M059J (cell line): ENCODE measurements around the gene ABCG1. TPM values are rescaled to one million over a fixed set of nuclear protein-coding genes. Genes with fewer than 3 reads are reported as not detected.
A peak's percentile ranks its signal among the peaks of the same experiment; 100 is the strongest.

ENCODE experiments used
- DNase-seq: peaks from one replicate; pipeline ENCODE4 v3.0.0-alpha.2; 2012; ENCODE audit warnings: low read depth
- total RNA-seq: library from RNA; depleted of rRNA; stranded (reverse); fragments of >200 nt; shearing (Covaris generic); gene quantifications from 2 replicates; pipeline ENCODE4 v1.2.3, GENCODE V29; 2014

ABCG1 gene
- total RNA-seq, 1 experiment from 2014 or later: not detected

- DNase-seq: no peak
Observed at GRCh38 chr21:42306366-42307035, 87.6 kb downstream of the ABCG1 start.

- no peak for DNase-seq
Observed at GRCh38 chr21:42307106-42307505, 88.2 kb downstream of the ABCG1 start.

GRCh38 chr21:42308161-42308913, 89.4 kb downstream of the ABCG1 start:
- no peak for DNase-seq

DNA sequence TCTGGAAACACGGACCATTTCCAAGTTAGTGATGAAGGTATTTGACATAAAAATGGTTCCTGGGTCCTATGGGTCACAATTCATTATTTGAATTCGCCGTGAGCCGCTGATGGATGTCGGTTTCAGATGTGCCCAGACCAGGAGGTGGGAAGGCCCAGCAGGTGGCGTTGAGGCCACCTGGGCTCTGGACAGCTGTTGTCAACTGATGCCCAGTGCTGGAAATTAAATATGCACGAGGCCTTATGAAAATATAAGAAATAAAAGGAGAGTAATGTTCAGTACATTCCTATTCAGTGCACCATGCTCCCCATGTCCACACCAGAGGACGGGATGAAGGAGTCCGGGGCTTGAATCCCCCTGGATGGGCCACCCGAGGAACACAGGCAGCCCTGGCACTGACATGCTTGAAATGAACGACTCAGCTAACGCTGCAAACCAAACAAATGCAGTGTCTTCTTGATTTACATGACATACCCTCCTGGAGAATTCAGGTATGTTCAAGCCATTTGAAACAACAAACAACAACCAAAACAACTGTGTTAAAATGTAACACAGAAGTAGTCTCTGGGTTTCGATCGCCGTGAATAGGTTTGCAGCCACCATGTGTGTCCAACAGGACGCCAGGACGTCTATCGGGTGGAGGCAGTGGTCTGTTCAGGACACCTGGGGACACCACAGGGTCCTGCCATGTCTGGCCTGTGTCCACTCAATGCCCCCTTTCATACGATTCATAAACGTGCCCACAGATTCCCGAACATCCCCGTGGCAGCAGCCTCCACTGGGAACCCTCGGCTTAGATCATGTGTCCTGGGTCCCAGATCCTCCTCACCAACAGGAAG, 90.2 kb downstream of the ABCG1 start:
- no peak for DNase-seq

- DNase-seq: peak; percentile 22
Observed at GRCh38 chr21:42309753-42310213, 90.8 kb downstream of the ABCG1 start.

DNA sequence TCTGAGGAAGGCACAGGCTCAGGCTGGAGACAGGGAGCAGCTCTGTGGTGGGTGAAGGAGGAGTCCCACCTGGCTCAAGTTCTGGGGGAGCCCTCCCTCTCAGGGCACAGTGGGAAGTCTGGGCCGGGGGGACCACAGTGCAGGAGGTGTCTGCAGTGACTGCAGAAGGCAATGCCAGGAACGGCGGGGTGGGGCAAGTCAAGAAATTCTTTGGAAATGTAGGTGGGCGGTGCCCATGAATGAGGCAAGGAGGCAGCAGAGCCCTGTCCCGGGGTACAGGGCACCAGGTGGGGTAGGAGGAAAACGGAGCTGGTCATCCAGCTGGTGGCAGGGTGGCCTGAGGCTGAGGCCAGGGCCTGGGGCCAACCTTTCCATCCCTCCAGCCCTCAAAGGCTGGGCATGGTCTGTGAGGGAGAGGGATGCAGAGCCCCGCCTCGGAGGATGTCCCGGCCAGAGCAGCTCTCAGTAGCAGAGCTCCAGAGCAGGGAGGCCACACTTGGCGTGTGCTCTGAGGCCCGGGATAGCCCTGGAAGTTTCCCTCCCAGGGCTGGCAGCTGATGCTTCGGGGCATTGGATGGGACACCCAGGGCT, 91.6 kb downstream of the ABCG1 start:
- DNase-seq: no peak

DNA sequence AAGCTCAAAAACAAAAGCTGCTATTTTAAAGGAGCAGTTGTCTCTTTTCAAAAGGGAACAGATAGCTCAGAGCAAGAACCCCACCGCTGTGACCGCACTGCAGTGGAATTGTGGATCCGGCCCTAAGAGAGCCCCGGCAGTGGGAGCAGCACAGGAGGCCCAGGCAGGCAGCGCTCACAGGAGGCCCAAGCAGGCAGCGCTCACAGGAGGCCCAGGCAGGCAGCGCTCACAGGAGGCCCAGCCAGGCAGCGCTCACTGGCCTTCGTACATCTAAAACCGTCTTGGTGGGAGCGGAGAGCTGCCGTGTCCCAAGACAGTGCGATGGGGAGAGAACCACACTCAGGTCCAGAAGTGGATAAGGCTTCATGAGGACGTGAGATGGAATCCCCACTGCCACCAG, 92.2 kb downstream of the ABCG1 start:
- no peak for DNase-seq

DNA sequence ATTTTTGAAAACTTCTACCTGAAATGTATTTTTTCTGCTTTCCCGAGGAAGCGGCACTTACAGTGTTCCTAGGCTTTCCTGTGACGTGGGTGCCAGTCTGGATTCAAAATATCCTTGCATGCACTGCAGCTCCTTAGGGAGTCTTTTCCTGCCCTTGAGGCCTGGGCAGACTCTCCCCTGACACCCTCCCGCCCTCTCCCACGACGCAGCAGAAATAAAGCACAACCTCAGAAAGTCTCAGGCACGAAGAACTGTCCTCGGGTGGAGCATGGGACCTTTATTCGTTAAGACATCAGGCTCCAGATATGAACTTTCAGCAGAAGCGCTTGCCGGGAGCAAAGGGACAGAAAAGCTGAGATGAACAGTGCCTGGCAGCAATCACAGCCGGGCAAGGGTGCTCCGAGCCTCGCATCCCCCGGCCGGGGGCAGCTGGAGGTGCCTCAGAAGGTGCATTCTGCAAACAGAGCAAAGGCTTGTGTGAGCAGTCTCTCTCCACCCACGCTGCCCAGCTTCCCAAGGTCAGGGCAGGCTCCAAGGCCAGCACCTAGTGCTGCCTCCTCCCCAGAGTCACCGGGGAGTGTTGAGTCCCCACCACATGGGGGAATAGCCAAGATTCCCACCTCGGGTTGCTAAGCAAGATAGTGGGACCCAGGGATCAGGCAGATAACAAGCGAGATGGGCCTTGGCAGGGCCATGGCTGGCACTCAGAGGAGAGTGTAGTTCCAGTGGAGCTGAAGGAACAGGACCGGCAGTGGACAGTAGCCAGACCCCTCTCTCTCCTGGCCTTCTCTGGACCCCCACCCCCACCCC, 93.1 kb downstream of the ABCG1 start:
- no peak for DNase-seq

DNA sequence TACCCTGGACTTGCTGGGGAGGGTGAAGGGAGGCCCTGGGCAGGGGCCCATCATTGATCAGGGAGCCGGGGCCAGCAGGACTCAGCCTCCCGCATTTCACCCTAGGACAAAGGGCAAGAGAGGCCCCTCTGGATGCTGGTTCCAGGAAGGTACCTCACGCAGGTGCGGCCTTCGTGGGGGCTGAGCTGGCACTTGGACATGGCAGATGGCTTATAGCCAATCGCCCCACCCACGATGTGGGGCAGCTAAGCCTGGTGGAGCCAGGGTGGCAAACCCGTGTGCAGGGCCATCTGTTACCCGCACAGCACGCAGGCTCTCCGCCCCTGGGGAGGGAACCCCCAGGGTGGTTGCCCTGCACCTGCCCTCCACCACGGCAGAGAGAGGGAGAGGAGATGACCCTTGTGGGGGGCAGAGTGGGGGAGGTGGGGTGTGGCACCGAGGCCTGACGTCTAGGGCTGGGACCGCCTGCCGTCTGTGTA, 93.7 kb downstream of the ABCG1 start:
- no peak for DNase-seq

GRCh38 chr21:42313501-42313969, 94.6 kb downstream of the ABCG1 start:
- DNase-seq: no peak

- no peak for DNase-seq
Observed at GRCh38 chr21:42314616-42315295, 95.8 kb downstream of the ABCG1 start.

DNA sequence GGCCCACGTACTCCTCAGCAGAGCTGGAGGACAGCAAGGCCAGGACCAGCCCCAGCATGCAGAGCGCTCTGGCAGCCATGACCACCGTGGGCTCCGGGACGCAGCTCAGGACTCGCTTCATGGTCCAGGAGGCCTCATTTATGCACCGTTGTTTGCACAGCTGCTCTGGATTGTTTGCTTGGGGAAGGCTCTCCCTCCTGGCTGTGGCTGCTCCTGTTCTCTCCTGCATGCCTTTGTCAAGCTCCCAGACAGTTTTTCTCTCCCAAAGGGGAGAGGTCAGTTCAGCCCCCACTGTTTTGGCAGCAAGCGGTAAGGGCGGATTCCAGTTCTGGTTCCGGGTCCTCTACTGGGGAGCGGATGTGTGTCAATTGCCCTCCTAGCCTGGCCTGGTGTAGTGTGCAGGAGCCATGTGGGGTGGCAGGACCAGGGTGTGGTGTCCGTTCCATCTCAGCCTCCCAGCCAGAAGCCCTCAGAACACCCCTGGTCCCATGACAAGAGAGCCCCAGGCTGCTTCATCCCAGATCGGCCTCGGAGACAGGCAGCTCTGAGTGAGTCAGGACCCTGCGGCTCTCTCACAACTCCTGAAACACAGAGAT, 96.5 kb downstream of the ABCG1 start, which contains the start of gene TFF3:
Gene TFF3, minus strand, starts transcription at position 114 of the 596 bp plus-strand sequence. Its CDS starts 35 bp downstream, at position 79.
- peak; percentile 15 for DNase-seq

GRCh38 chr21:42316891-42317290, 98.0 kb downstream of the ABCG1 start:
- no peak for DNase-seq

- DNase-seq: no peak
Observed at GRCh38 chr21:42317341-42317741, 98.4 kb downstream of the ABCG1 start.

DNA sequence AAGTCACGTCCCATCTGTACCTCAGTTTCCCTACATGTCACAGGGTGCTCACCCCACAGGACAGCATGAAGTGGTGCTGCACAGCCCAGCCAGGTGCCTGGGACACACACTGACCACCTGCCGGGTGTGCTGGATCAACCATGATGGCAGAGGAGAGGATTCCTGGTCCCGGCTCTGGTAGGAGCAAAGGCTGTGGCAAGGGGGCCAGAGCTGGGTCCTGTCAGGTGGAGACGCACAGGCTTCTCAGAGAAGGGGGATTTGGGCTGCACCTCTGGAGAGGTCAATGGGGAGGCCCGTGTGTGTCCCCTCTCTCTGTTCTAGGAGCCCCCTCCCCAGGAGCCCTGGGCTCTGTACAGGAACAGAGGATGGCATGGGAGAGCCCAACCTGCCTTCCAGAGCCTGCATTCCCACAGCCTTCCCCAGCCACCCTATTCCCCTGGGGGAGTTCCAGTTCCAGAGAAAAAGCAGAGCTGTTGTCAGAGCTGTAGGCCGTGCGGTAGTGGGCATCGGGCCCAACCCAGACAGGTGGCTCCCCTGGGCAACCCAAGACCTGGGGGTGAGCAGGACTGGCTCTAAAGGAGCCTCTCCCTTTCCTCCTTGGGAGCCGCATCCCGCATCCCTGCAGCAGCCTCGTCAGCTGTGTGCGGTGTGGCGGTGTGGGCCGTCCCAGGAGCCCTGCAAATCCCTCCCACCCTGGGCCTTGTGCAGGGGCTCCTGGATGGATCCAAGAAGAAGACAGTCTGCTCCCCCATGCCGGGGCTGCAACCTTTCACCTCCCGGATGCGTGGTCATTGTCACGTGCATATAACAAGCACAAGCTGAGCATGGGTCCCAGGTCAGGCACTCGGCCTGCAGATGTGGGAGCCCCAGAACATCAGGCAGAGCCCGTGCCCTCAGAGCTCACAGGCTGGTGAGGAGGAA, 99.1 kb downstream of the ABCG1 start:
- DNase-seq: no peak

DNA sequence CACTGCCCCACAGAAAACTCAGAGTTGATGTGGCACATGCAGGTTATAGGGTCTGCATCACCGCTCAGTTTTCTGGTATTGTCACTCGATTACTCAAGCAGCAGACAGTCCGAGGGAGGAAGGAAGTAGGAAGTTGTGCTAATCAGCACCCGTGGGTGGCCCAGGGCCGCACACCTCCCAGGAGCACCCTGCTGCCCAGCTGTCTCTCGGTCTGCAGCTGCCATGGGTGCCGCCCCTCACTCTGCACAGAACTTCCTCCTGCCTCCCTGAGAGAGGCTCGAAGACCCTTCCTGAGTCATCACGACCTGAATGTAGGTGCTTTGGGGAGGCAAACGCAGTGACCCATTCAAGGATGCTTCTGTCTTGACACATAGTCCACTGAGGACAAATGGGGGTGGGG, 100.4 kb downstream of the ABCG1 start:
- no peak for DNase-seq

DNA sequence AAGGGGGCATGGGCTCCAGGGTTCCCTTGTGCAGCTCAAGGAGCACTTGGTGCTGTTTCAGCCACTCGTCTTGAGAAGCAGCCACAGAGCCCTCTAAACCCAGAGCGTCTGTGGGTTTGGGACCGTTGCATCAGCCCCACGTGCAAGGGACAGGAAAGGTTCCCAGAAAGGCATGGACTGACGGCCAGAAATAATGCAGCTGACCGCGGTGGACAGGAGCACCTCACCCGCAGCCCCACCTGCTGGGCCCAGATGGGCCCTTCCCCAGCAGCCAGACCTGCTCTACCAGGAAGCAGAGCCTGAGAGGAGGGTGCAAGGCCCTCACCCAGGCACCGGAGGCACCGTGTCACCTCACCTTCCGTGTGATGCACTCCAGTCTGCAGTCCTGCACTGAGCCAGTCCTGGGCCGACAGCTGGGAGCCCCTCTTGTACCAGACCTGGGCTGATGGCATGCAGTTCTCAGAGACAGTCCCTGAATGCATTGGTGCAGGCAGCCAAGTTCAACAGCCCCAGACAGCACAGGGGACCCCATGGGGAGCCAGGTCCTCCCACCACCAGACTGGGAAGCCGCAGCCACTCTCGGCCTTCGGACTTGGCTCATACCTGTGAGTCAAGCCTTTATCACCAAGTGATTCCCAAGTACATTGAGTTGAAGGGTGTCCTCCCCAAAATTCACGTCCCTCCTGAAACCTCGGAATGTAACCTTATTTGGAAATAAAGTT, 101.1 kb downstream of the ABCG1 start:
- DNase-seq: no peak

DNA sequence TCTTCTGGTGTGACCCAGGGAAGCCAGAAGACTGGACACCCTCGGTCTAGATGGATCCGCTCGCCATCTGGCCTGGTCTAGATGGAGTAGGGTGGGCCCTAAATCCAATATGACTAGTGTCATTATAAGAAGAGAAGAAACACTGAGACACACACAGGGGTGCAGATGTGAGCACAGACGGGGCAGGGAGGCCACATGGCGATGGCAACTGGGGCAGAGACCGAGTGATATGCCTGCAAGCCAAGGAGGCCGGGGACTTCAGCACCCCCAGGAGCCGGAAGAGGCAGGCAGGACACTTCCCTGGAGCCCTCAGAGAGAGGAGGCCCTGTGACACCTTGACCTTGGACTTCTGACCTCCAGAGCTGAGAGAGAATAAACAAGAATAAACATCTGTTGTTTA, 101.9 kb downstream of the ABCG1 start:
- no peak for DNase-seq
